Sigmoid colon (tissue), 4 donors: Measurements from ENCODE around the gene OPRM1.

Experiments
- CTCF ChIP-seq, 4 experiments: fragments of 450-650 bp in 3 of 4; fragments of 200-600 bp in 1 of 4; IDR thresholded peaks; one replicate each; pipeline ENCODE4 v1.5.1; 2016 to 2019; ENCODE audit warnings: antibody characterized with exemption in 4 of 4, mild to moderate bottlenecking in 3 of 4, moderate library complexity in 2 of 4
- EP300 ChIP-seq, 4 donors: sonication (generic); formaldehyde crosslinking; IDR thresholded peaks; one replicate each; pipeline ENCODE4 v1.6.1; 2017; ENCODE audit warnings: antibody characterized with exemption in 4 of 4

GRCh38 chr6:154111025-154111424 is 72.0 kb downstream of the OPRM1 start:
- TF ChIP-seq CTCF (IDR thresholded peaks at IDR 0.05) (no peak), EP300 (IDR thresholded peaks at IDR 0.05) (no peak)
